B cell (primary cell): ENCODE data around the gene ERC2.

Experiments used
- CTCF ChIP-seq: fragments of 200-600 bp; IDR thresholded peaks from one replicate; pipeline ENCODE4 v1.8.0; 2022; ENCODE audit warnings: antibody characterized with exemption, mild to moderate bottlenecking
- EZH2 ChIP-seq: IDR thresholded peaks from 2 replicates; pipeline ENCODE4 v1.6.1; 2012; ENCODE audit warnings: borderline replicate concordance, low read depth, mild to moderate bottlenecking, moderate library complexity, low read length; ENCODE audit not compliant: insufficient read depth, poor library complexity, severe bottlenecking

- TF ChIP-seq CTCF (no peak), EZH2 (no peak)
Observed at GRCh38 chr3:56406826-56407515, 61.3 kb downstream of the ERC2 start.
